Hepatocyte (in vitro differentiated cells): Measurements from ENCODE around the gene VPS11.

Experiments
- CTCF ChIP-seq: fragments of 200-600 bp; sonication (generic); IDR thresholded peaks from 2 replicates; pipeline ENCODE4 v1.5.1; 2016; ENCODE audit warnings: antibody characterized with exemption, mild to moderate bottlenecking; ENCODE audit not compliant: poor library complexity
- EZH2 ChIP-seq: fragments of 200-600 bp; sonication (generic); IDR thresholded peaks from 2 replicates; pipeline ENCODE4 v1.6.1; 2016; ENCODE audit warnings: antibody characterized with exemption, mild to moderate bottlenecking, borderline replicate concordance
- EZH2phosphoT487 ChIP-seq: fragments of 200-600 bp; sonication (generic); IDR thresholded peaks from one replicate; pipeline ENCODE4 v1.6.1; 2018; ENCODE audit warnings: antibody characterized with exemption, mild to moderate bottlenecking, low read depth, moderate library complexity; ENCODE audit not compliant: unreplicated experiment, severe bottlenecking

- no peak for TF ChIP-seq CTCF
- no peak for TF ChIP-seq EZH2
- TF ChIP-seq EZH2phosphoT487: no peak
These were observed 53.0 kb downstream of the VPS11 start for GRCh38 chr11:119120639-119121007.
